Measurements from ENCODE around the gene GNAZ. TPM values are rescaled to one million over a fixed set of nuclear protein-coding genes. Genes with fewer than 3 reads are reported as not detected.

The GNAZ gene
- polyA plus RNA-seq, 2 of the 4 experiments (the other 2 are of a cell fraction) = 1.9 to 2.5 TPM

- CTCF ChIA-PET = interaction anchor here (0.6 kb wide), 1 partner anchor 151 kb away, joined by 3 read pairs; no protein-coding TSS in a partner anchor
- no peak for FAIRE-seq
- no peak overlapping the region for H3K4me2 ChIP-seq
- 87% methylated on average over 11 of the region's 15 CpGs for WGBS (ENCODE audit: missing lambda C conversion rate)
- TF ChIP-seq MYC (IDR thresholded peaks at IDR 0.05; ENCODE audit: borderline replicate concordance, low read length) = no peak
- no peak for TF ChIP-seq USF2 (IDR thresholded peaks at IDR 0.05)
- no peak for TF ChIP-seq EHMT2 (IDR thresholded peaks at IDR 0.05; ENCODE audit: low read depth)
- TF ChIP-seq EHF (CRISPR knock-in tag; IDR thresholded peaks at IDR 0.05) = no peak
- no peak for TF ChIP-seq CEBPB (IDR thresholded peaks at IDR 0.05)
- no peak for TF ChIP-seq EP300 (IDR thresholded peaks at IDR 0.05)
- TF ChIP-seq JUN (IDR thresholded peaks at IDR 0.05) = no peak
- TF ChIP-seq HDAC2 (IDR thresholded peaks at IDR 0.05) = no peak
- TF ChIP-seq ATOH8 (CRISPR knock-in tag; IDR thresholded peaks at IDR 0.05; ENCODE audit: low read depth) = no peak
- no peak for TF ChIP-seq NFE2L2 (conservative IDR thresholded peaks at IDR 0.05; ENCODE audit: low read length)
- TF ChIP-seq SREBF2 (IDR thresholded peaks at IDR 0.05) = no peak
- ATAC-seq = no peak; a peak in 1 of 6 replicates
- H3K27ac ChIP-seq = no peak overlapping the region
- POLR2A ChIA-PET = no interaction called here
- no peaks in the 10 kb centered on the region for H3K4me1 ChIP-seq
- no peaks in the 10 kb centered on the region for H3K9me3 ChIP-seq
- DNase-seq (ENCODE audit: low read depth in 1 of 2, low spot score in 1 of 2) = no peak
- H3K4me3 ChIP-seq = no peak overlapping the region
Observed at GRCh38 chr22:23110922-23111527, 40.7 kb downstream of the GNAZ start.

GRCh38 chr22:23112472-23113012 lies 42.2 kb downstream of the GNAZ start:
- ChIA-PET POLR2A (no interaction called here), CTCF (interaction anchor here (0.8 to 3.7 kb wide), 2 partner anchors 13 to 153 kb away, joined by 3 to 19 read pairs; no protein-coding TSS in a partner anchor)
- 100% methylated on average over 5 of the region's 9 CpGs for WGBS (ENCODE audit: missing lambda C conversion rate)
- TF ChIP-seq CBX8 (IDR thresholded peaks at IDR 0.05) = no peak
- no peak for TF ChIP-seq BCL3 (IDR thresholded peaks at IDR 0.05)
- no peak for TF ChIP-seq E2F6 (IDR thresholded peaks at IDR 0.05; ENCODE audit: borderline replicate concordance, low read depth)
- Histone ChIP-seq H3K27ac (no peak overlapping the region), H3K9me3 (no peaks in the 10 kb centered on the region), H3K4me2 (no peak overlapping the region), H3K4me3 (no peak overlapping the region), H3K4me1 (no peaks in the 10 kb centered on the region)
- FAIRE-seq = no peak
- ATAC-seq = no peak
- no peak for DNase-seq (ENCODE audit: low read depth in 1 of 2, low spot score in 1 of 2)

GRCh38 chr22:23113067-23113846 lies 42.9 kb downstream of the GNAZ start:
- Histone ChIP-seq H3K27ac (no peak overlapping the region), H3K4me3 (no peak overlapping the region), H3K4me1 (no peaks in the 10 kb centered on the region), H3K4me2 (no peak overlapping the region), H3K9me3 (no peaks in the 10 kb centered on the region)
- DNase-seq (ENCODE audit: low read depth in 1 of 2, low spot score in 1 of 2) (no peak), FAIRE-seq (no peak), ATAC-seq (no peak)
- ChIA-PET POLR2A (no interaction called here), CTCF (interaction anchor here (1.0 to 3.7 kb wide), 2 partner anchors 15 to 154 kb away, joined by 3 to 19 read pairs; no protein-coding TSS in a partner anchor)
- 87% methylated on average over 9 of the region's 14 CpGs for WGBS (ENCODE audit: missing lambda C conversion rate)
- TF ChIP-seq ZNF302 (CRISPR knock-in tag; IDR thresholded peaks at IDR 0.05) (no peak), MAFK (IDR thresholded peaks at IDR 0.05; ENCODE audit: partially characterized antibody) (no peak), GATA3 (IDR thresholded peaks at IDR 0.05; ENCODE audit: borderline replicate concordance) (no peak), JUNB (IDR thresholded peaks at IDR 0.05) (no peak), HOXB5 (CRISPR knock-in tag; IDR thresholded peaks at IDR 0.05) (no peak), HOXA7 (CRISPR knock-in tag; IDR thresholded peaks at IDR 0.05) (no peak), KDM1A (IDR thresholded peaks at IDR 0.05; ENCODE audit: low read depth) (no peak), CBX2 (IDR thresholded peaks at IDR 0.05; ENCODE audit: borderline replicate concordance, low read depth) (no peak), HDAC2 (IDR thresholded peaks at IDR 0.05) (no peak), POLR2AphosphoS2 (conservative IDR thresholded peaks at IDR 0.05; ENCODE audit: low read length) (no peak), HOXB13 (CRISPR knock-in tag; IDR thresholded peaks at IDR 0.05; ENCODE audit: low read depth) (no peak), RARB (CRISPR knock-in tag; IDR thresholded peaks at IDR 0.05) (no peak), REST (IDR thresholded peaks at IDR 0.05) (no peak), FOSB (CRISPR knock-in tag; IDR thresholded peaks at IDR 0.05) (no peak)

Data from A549 (cell line).